Vagina (tissue), 2 donors: Measurements from ENCODE around the gene FGGY.

Experiments used
- CTCF ChIP-seq, 3 experiments: fragments of 450-650 bp in 2 of 3; fragments of 200-600 bp in 1 of 3; sonication (generic) in 1 of 3; IDR thresholded peaks; one replicate each; pipeline ENCODE4 v1.5.1; 2017 to 2019; ENCODE audit warnings: antibody characterized with exemption in 3 of 3, mild to moderate bottlenecking in 2 of 3, moderate library complexity in 2 of 3
- POLR2A ChIP-seq, 2 donors: fragments of 450-650 bp; IDR thresholded peaks; one replicate each; pipeline ENCODE4 v1.6.1; 2017; ENCODE audit warnings: antibody characterized with exemption in 2 of 2, mild to moderate bottlenecking in 2 of 2, moderate library complexity in 2 of 2
- POLR2AphosphoS5 ChIP-seq, 2 donors: sonication (generic); formaldehyde crosslinking; IDR thresholded peaks; one replicate each; pipeline ENCODE4 v1.9.0; 2017; ENCODE audit warnings: antibody characterized with exemption in 2 of 2, mild to moderate bottlenecking in 2 of 2, low read depth in 1 of 2; ENCODE audit not compliant: insufficient read depth in 1 of 2

GRCh38 chr1:59485949-59486348 is 189.1 kb downstream of the FGGY start:
- TF ChIP-seq CTCF (IDR thresholded peaks at IDR 0.05) (no peak), POLR2A (IDR thresholded peaks at IDR 0.05) (no peak), POLR2AphosphoS5 (IDR thresholded peaks at IDR 0.05; ENCODE audit: insufficient read depth in 1 of 2, low read depth in 1 of 2) (no peak)
